GM12892 (cell line): ENCODE results near the gene PATJ.

Experiments
- POLR2A ChIP-seq: IDR thresholded peaks from 2 replicates; pipeline ENCODE4 v1.6.1; 2011; ENCODE audit warnings: low read depth, low read length, control low read depth
- TAF1 ChIP-seq: IDR thresholded peaks from 2 replicates; pipeline ENCODE4 v1.6.1; 2011; ENCODE audit warnings: low read depth, mild to moderate bottlenecking, control low read depth, low read length, borderline replicate concordance

DNA sequence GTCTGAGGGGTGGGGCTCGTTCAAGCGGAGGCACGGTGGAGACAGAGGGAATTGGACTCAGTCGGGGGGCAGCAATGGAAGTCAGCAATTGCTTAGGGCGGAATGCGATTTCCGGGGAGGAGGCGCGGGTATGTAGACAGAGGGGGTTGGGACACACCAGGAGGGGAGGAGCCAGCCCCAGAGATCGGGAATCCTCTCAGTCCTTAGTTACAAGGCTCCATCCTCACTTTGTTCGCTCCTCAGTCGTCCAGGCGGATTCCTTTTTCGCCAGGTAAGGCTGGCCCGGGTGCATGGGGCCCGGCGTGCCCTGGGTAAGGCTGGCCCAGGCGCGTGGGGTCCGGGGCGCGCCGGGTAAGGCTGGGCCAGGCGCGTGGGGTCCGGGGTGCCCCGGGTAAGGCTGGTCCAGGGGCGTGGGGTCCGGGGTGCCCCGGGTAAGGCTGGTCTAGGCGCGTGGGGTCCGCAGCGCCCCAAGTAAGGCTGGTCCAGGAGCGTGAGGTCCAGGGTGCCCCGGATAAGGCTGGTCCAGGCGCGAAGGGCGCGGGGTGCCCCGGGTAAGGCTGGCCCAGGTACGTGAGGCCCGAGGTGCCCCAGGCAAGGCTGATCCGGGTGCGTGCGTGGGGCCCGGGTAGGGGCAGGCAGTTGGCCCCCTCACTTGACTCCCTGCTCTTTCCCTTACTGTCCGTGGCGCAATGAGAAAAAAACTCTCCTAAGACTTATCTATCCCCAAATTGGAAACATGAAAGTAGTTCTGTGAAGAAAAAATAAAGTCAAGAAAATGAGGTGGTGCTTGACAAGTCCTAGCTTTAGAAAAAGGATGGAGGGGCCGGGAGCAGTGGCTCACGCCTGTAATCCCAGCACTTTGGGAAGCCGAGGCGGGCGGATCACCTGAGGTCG is 452.6 kb downstream of the PATJ start, which contains the start of gene L1TD1:
- TF ChIP-seq TAF1 (no peak), POLR2A (no peak)
